HL-60 (cell line): Measurements from ENCODE around the gene C2CD4C.

Experiments used
- CTCF ChIP-seq: IDR thresholded peaks from one replicate; pipeline ENCODE4 v1.5.1; 2011; ENCODE audit warnings: low read length, control low read depth, inconsistent platforms; ENCODE audit not compliant: insufficient read depth
- GABPA ChIP-seq: IDR thresholded peaks from 2 replicates; pipeline ENCODE4 v1.6.1; 2012; ENCODE audit warnings: low read depth
- POLR2AphosphoS5 ChIP-seq: IDR thresholded peaks from 2 replicates; pipeline ENCODE4 v1.6.1; 2012; ENCODE audit warnings: low read depth
- REST ChIP-seq: IDR thresholded peaks from 2 replicates; pipeline ENCODE4 v1.6.1; 2012; ENCODE audit warnings: low read depth; ENCODE audit not compliant: insufficient replicate concordance
- SPI1 ChIP-seq: IDR thresholded peaks from 2 replicates; pipeline ENCODE4 v1.6.1; 2012; ENCODE audit warnings: low read depth, mild to moderate bottlenecking, borderline replicate concordance

GRCh38 chr19:435056-435706 is 26.2 kb upstream of the C2CD4C start:
- TF ChIP-seq CTCF (no peak), REST (no peak), POLR2AphosphoS5 (no peak), GABPA (no peak), SPI1 (no peak)
